Heart left ventricle (tissue), 16 donors: Measurements from ENCODE around the gene TSPYL2. TPM values are rescaled to one million over a fixed set of nuclear protein-coding genes. Genes with fewer than 3 reads are reported as not detected.

ENCODE experiments used
- ATAC-seq, 4 donors: fragments of 200-7000 bp; cut with Tn5 transposase; one replicate each; pipeline ENCODE4 v1.9.1; 2020 to 2022; ENCODE audit warnings: moderate library complexity in 4 of 4, mild to moderate bottlenecking in 3 of 4, moderate number of reproducible peaks in 1 of 4
- DNase-seq, 5 donors: peaks; one replicate each; pipeline ENCODE4 v3.0.0-alpha.2; 2020
- H3K27ac ChIP-seq, 12 donors: fragments of 200-600 bp; sonication (generic) in 4 of 12; one replicate each; pipeline versions ENCODE4 v1.5.0 to v1.8.0; 2016 to 2022; ENCODE audit warnings: mild to moderate bottlenecking in 2 of 12
- H3K27me3 ChIP-seq, 9 donors: fragments of 200-600 bp; sonication (generic) in 2 of 9; one replicate each; pipeline versions ENCODE4 v1.5.1 to v1.8.0; 2016 to 2022; ENCODE audit warnings: mild to moderate bottlenecking in 3 of 9
- H3K36me3 ChIP-seq, 9 donors: fragments of 200-600 bp; sonication (generic) in 2 of 9; one replicate each; pipeline versions ENCODE4 v1.5.0 to v1.8.0; 2018 to 2022; ENCODE audit warnings: mild to moderate bottlenecking in 2 of 9
- H3K4me1 ChIP-seq, 12 donors: fragments of 200-600 bp; sonication (generic) in 4 of 12; one replicate each; pipeline versions ENCODE4 v1.5.0 to v1.8.0; 2016 to 2022; ENCODE audit warnings: mild to moderate bottlenecking in 3 of 12
- H3K4me3 ChIP-seq, 12 donors: fragments of 200-600 bp; sonication (generic) in 4 of 12; one replicate each; pipeline versions ENCODE4 v1.5.0 to v1.8.0; 2017 to 2022; ENCODE audit warnings: mild to moderate bottlenecking in 9 of 12, moderate library complexity in 4 of 12
- H3K9me3 ChIP-seq, 12 donors: fragments of 200-600 bp; sonication (generic) in 4 of 12; one replicate each; pipeline versions ENCODE4 v1.5.0 to v1.8.0; 2016 to 2022; ENCODE audit warnings: mild to moderate bottlenecking in 1 of 12
- POLR2A ChIP-seq, 2 donors: fragments of 450-650 bp; IDR thresholded peaks; one replicate each; pipeline ENCODE4 v1.6.1; 2017; ENCODE audit warnings: antibody characterized with exemption in 2 of 2, mild to moderate bottlenecking in 2 of 2, moderate library complexity in 2 of 2
- WGBS, 4 donors: extraction: QIAGEN DNeasy Blood & Tissue Kit in 2 of 4; methylation state at CpG; one replicate each; pipeline versions ENCODE4 v1.1.5 to v1.1.7; 2013 to 2018; 5-methylcytosine and 5-hydroxymethylcytosine counted together
- intact Hi-C, 10 donors: fragments of 100-400 bp; cut with DNase I; formaldehyde crosslinking; loops; one replicate each; pipeline versions ENCODE4 v1.11.1 to v1.14.2; 2022
- polyA plus RNA-seq, 2 donors: library from polyadenylated mRNA; stranded (reverse); fragments of 200-250 nt; gene quantifications; one replicate each; pipeline ENCODE4 v1.2.3, GENCODE V29; 2013
- total RNA-seq, 9 donors: library from RNA; depleted of rRNA in 2 of 9; stranded (reverse); fragments of >200 nt in 2 of 9; fragmentation: NEBNext Ultra II Directional in 3 of 9; extraction: Animal tissue kit (Norgen Biotek cat#: 25700) in 3 of 9; gene quantifications; one replicate each; pipeline versions ENCODE4 v1.1.0 to v1.2.4, GENCODE V29; 2016 to 2023
- TF ChIP-seq, protein P1 (sequence below), 12 donors: fragments of 200-600 bp; sonication (generic) in 4 of 12; IDR thresholded peaks; one replicate each; pipeline versions ENCODE4 v1.5.0 to v1.8.0; 2018 to 2022; ENCODE audit warnings: antibody characterized with exemption in 12 of 12, mild to moderate bottlenecking in 5 of 12
- donor health status: ischemic (EF 13 %, LVEDD 7.1; RV severe dilation, severe dysfunction).
- donor health status: healthy with polysubstance abuse.
- donor health status: DM: no; HTN: yes; CAD: no.
- donor health status: DM: no; HTN: no; CAD: no.
- donor health status: ischemic (EF 25% LVEDD 6.9; RV normal size, moderate dysfunction).
- donor health status: ischemic (EF 25% LVEDD 5.7; RV mildly dilated, moderate dysfunction).
- donor health status: healthy.
- donor health status: DM: yes; HTN: yes; CAD: no.
- donor health status: ischemic (EF 35%, LVEDD 5.7; RV mildly dilated, moderate dysfunction).
- donor health status: nonischemic (EF 11% LVEDD 7.7; RV severe dilation, severe dysfunction).
- donor health status: DM: yes; HTN: yes; CAD: no.
- donor health status: PGD.
- donor health status: ischemic (EF 29% LVEDD 5.4; RV normal size, mild dysfunction).
- donor health status: nonischemic (EF 23%, LVEDD 6.1; RV moderate dilation, normal function).

Gene TSPYL2
- total and polyA plus RNA-seq, 11 donors = 17.7 to 167 (median 29.4) TPM

DNA sequence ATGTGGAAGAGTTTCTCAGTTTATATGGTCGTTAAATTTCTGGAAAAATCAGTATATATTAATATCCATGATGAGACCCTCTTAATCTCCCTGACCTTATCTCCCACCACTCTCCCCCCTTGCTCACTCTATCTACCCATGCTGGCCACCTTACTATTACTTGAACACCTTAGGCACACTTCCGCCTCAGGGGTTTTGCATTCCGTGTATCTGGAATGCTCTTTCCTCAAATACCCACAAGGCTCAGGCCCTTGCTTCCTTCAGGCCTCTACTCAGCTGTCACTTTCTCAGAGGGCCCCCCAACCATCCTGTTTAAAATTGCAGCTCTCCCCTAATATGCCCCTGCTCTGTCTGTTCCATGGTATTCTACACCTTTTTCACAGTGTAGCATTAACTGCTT lies 13.6 kb downstream of the TSPYL2 start:
- Histone ChIP-seq H3K9me3 (peaks cover 0 to 3% (median 0%) of the 10 kb centered on the region in 12 donors), H3K4me3 (no peak overlapping the region), H3K36me3 (peaks cover 0 to 12% (median 0%) of the 10 kb centered on the region in 9 donors), H3K4me1 (peaks cover 0 to 11% (median 1%) of the 10 kb centered on the region in 12 donors), H3K27ac (no peak overlapping the region), H3K27me3 (peaks cover 0 to 20% (median 0%) of the 10 kb centered on the region in 9 donors)
- intact Hi-C loops = no loop called here
- no peak for DNase-seq
- TF ChIP-seq POLR2A (IDR thresholded peaks at IDR 0.05) = no peak
- TF ChIP-seq, protein P1, sequence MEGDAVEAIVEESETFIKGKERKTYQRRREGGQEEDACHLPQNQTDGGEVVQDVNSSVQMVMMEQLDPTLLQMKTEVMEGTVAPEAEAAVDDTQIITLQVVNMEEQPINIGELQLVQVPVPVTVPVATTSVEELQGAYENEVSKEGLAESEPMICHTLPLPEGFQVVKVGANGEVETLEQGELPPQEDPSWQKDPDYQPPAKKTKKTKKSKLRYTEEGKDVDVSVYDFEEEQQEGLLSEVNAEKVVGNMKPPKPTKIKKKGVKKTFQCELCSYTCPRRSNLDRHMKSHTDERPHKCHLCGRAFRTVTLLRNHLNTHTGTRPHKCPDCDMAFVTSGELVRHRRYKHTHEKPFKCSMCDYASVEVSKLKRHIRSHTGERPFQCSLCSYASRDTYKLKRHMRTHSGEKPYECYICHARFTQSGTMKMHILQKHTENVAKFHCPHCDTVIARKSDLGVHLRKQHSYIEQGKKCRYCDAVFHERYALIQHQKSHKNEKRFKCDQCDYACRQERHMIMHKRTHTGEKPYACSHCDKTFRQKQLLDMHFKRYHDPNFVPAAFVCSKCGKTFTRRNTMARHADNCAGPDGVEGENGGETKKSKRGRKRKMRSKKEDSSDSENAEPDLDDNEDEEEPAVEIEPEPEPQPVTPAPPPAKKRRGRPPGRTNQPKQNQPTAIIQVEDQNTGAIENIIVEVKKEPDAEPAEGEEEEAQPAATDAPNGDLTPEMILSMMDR (IDR thresholded peaks at IDR 0.05) = no peak
- no peak for ATAC-seq
- WGBS, 4 donors = 78 to 83% (median 79%) methylated on average over 3 of the region's 3 CpGs

GRCh38 chrX:53114864-53115549 lies 32.8 kb downstream of the TSPYL2 start:
- Histone ChIP-seq H3K4me3 (no peak overlapping the region), H3K27ac (peak overlapping the region in 5 of 12 donors; percentile 9 to 63 (median 57)), H3K36me3 (peaks cover 0 to under 1% (median 0%) of the 10 kb centered on the region in 9 donors), H3K9me3 (no peaks in the 10 kb centered on the region), H3K4me1 (peaks cover 0 to 9% (median 2%) of the 10 kb centered on the region in 12 donors), H3K27me3 (peaks cover 0 to 3% (median 0%) of the 10 kb centered on the region in 9 donors)
- intact Hi-C loops = no loop called here
- 96 to 100% (median 96%) methylated on average over 1 to 6 of the region's 6 CpGs for WGBS, 4 donors
- TF ChIP-seq POLR2A (IDR thresholded peaks at IDR 0.05) = no peak
- TF ChIP-seq, protein P1 (IDR thresholded peaks at IDR 0.05) = no peak
- peak in 1 of 4 donors; percentile 48 for ATAC-seq
- DNase-seq = no peak

GRCh38 chrX:53115550-53115874 lies 33.3 kb downstream of the TSPYL2 start:
- no peak for ATAC-seq
- no peak overlapping the region for H3K4me3 ChIP-seq

DNA sequence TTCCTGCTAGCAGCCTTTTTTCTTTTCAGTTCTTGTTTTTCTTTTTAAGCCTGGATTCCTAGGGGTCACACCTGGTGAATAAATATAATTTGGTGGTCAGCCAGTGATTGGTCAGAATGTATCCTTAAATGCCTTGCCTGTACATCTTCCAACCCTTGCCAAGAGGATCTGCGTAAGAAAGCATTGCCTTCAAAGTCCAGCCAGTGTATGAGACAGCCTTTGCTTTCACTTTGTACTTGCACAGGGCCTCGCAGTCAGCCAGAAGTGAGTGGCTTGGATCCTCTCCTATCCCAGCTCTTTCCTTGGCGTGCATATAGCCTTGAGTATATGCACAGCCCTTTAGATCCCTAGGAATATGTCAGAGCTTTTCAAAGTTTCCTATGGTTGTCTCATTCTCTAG lies 33.9 kb downstream of the TSPYL2 start:
- H3K27me3 ChIP-seq = peaks cover 0 to 3% (median 0%) of the 10 kb centered on the region in 9 donors
- H3K9me3 ChIP-seq = no peaks in the 10 kb centered on the region
- H3K27ac ChIP-seq = peak overlapping the region in 9 of 12 donors; percentile 20 to 63 (median 49)
- no peak for TF ChIP-seq POLR2A (IDR thresholded peaks at IDR 0.05)
- TF ChIP-seq, protein P1 (IDR thresholded peaks at IDR 0.05) = no peak
- peak overlapping the region in 5 of 12 donors; percentile 10 to 39 (median 21) for H3K4me3 ChIP-seq
- H3K4me1 ChIP-seq = peaks cover 0 to 9% (median 2%) of the 10 kb centered on the region in 12 donors
- DNase-seq (no peak), ATAC-seq (peak; percentile 15 to 85 (median 79))
- 33 to 61% (median 50%) methylated on average over 3 of the region's 3 CpGs for WGBS, 4 donors
- intact Hi-C loops = no loop called here
- no peaks in the 10 kb centered on the region for H3K36me3 ChIP-seq

More at GRCh38 chrX:53115550-53115874, 33.3 kb downstream of the TSPYL2 start:
- DNase-seq = no peak
- Histone ChIP-seq H3K36me3 (no peaks in the 10 kb centered on the region), H3K27ac (peak overlapping the region in 9 of 12 donors; percentile 9 to 63 (median 48)), H3K9me3 (no peaks in the 10 kb centered on the region), H3K27me3 (peaks cover 0 to 3% (median 0%) of the 10 kb centered on the region in 9 donors), H3K4me1 (peaks cover 0 to 9% (median 2%) of the 10 kb centered on the region in 12 donors)
- intact Hi-C loops = no loop called here
- TF ChIP-seq, protein P1 (IDR thresholded peaks at IDR 0.05) = no peak
- TF ChIP-seq POLR2A (IDR thresholded peaks at IDR 0.05) = no peak
- 70 to 89% (median 78%) methylated on average over 2 of the region's 2 CpGs for WGBS, 4 donors
